KMS-11 (cell line): ENCODE results near the gene CNOT1.

Source experiments
- H2AFZ ChIP-seq: fragments of 200-600 bp; sonication (generic); 2 replicates; pipeline ENCODE4 v1.6.1; 2016; ENCODE audit warnings: antibody characterized with exemption, mixed run types, low read depth
- H3K27ac ChIP-seq: fragments of 200-600 bp; sonication (generic); 2 replicates; pipeline ENCODE4 v1.6.1; 2016; ENCODE audit warnings: mild to moderate bottlenecking, mixed run types
- H3K27me3 ChIP-seq: fragments of 200-600 bp; sonication (generic); 2 replicates; pipeline ENCODE4 v1.6.1; 2017; ENCODE audit warnings: mild to moderate bottlenecking, low read depth, mixed run types, moderate library complexity; ENCODE audit not compliant: insufficient read depth
- H3K36me3 ChIP-seq: fragments of 200-600 bp; sonication (generic); 2 replicates; pipeline ENCODE4 v1.6.1; 2017; ENCODE audit warnings: mild to moderate bottlenecking, mixed run types; ENCODE audit not compliant: insufficient read depth
- H3K4me1 ChIP-seq: fragments of 200-600 bp; sonication (generic); 2 replicates; pipeline ENCODE4 v1.6.1; 2016; ENCODE audit warnings: mild to moderate bottlenecking, low read depth, mixed run types; ENCODE audit not compliant: poor library complexity, severe bottlenecking
- H3K4me2 ChIP-seq: fragments of 200-600 bp; sonication (generic); 2 replicates; pipeline ENCODE4 v1.7.0; 2016; ENCODE audit warnings: mild to moderate bottlenecking, mixed run types
- H3K4me3 ChIP-seq: fragments of 200-600 bp; sonication (generic); IDR thresholded peaks from 2 replicates; pipeline ENCODE4 v1.6.1; 2017; ENCODE audit warnings: low read depth, low read length, mixed read lengths; ENCODE audit not compliant: insufficient read depth
- H3K79me2 ChIP-seq: fragments of 200-600 bp; sonication (generic); 2 replicates; pipeline ENCODE4 v1.6.1; 2016; ENCODE audit warnings: low read depth, mixed run types; ENCODE audit not compliant: insufficient read depth
- H3K9ac ChIP-seq: fragments of 200-600 bp; sonication (generic); 2 replicates; pipeline ENCODE4 v1.6.1; 2016; ENCODE audit warnings: mild to moderate bottlenecking, mixed run types
- H4K20me1 ChIP-seq: fragments of 200-600 bp; sonication (generic); 2 replicates; pipeline ENCODE4 v1.6.1; 2016; ENCODE audit warnings: mild to moderate bottlenecking, mixed run types; ENCODE audit not compliant: insufficient read depth
- TF ChIP-seq, protein P1 (sequence below): fragments of 200-600 bp; sonication (generic); conservative IDR thresholded peaks from 2 replicates; pipeline ENCODE4 v1.6.1; 2017; ENCODE audit warnings: low read depth, mild to moderate bottlenecking, antibody characterized with exemption, low read length, moderate library complexity, mixed read lengths

The CNOT1 gene

DNA sequence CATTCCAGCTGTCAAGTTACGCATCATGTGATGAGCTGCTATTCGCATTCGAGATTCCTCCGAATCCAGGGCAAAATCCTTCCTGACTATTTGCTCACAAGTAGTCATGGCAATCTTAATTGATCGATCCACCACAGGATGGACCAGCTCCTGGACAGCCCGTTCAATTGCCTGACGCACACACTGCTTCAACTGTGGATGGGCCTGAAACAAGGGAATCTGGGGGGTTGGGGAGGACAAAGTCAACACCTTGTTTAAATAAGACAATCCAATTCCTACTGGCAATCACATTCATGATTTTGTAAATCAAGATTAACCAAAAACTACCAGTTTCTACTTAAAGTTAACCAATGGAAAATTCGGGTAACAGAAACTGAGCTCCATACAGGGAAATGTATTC lies 85.9 kb downstream of the CNOT1 start:
- TF ChIP-seq, protein P1, sequence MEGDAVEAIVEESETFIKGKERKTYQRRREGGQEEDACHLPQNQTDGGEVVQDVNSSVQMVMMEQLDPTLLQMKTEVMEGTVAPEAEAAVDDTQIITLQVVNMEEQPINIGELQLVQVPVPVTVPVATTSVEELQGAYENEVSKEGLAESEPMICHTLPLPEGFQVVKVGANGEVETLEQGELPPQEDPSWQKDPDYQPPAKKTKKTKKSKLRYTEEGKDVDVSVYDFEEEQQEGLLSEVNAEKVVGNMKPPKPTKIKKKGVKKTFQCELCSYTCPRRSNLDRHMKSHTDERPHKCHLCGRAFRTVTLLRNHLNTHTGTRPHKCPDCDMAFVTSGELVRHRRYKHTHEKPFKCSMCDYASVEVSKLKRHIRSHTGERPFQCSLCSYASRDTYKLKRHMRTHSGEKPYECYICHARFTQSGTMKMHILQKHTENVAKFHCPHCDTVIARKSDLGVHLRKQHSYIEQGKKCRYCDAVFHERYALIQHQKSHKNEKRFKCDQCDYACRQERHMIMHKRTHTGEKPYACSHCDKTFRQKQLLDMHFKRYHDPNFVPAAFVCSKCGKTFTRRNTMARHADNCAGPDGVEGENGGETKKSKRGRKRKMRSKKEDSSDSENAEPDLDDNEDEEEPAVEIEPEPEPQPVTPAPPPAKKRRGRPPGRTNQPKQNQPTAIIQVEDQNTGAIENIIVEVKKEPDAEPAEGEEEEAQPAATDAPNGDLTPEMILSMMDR, result no peak
- no peaks in the 10 kb centered on the region for H3K79me2 ChIP-seq
- H2AFZ ChIP-seq, result no peak overlapping the region
- H3K36me3 ChIP-seq, result peaks cover 36% of the 10 kb centered on the region; the same call in 1 of the 2 replicates
- no peak overlapping the region for H3K4me2 ChIP-seq
- H3K4me3 ChIP-seq, result no peak overlapping the region
- no peak overlapping the region for H3K9ac ChIP-seq
- no peaks in the 10 kb centered on the region for H4K20me1 ChIP-seq
- H3K27ac ChIP-seq, result no peak overlapping the region
- no peaks in the 10 kb centered on the region for H3K4me1 ChIP-seq
- H3K27me3 ChIP-seq, result no peaks in the 10 kb centered on the region

DNA sequence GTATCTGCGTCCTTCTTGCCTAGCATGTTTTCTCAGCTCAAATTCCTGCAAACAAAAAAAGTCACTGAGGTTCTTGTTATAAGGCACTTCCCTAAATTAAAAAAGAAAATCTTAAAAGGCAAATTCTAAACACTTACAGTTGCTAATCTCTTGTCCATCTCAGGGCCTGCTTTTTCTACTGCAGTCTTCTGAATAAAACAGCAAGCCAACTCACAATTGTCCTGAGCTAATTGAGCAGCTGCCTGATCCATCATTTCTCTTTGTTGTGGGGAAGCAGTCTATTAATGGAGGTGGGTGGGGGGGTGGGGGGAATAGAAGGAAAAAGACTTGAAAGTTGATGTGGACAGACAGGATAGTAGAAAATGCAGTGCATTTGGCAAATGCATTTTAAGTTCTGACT lies 87.3 kb downstream of the CNOT1 start:
- no peak overlapping the region for H3K27ac ChIP-seq
- no peak overlapping the region for H2AFZ ChIP-seq

DNA sequence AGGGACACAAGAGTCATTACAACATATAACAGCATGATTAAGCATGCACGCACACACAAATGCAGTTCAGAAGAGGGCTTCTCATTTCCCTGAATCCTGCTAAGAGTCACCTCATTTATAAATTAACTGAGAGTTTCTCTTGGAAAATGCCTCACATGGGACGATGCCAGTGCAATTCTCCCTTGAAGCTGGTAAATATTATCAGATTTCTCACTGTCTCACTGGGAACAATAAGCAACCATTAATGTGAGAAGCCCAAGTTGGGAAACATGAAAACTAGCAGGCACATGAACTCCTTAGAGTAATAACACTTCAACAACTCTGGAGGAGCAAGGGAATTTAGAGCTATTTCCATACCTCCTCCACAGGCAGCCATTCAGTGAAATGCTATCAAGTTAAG lies 87.9 kb downstream of the CNOT1 start:
- H3K4me2 ChIP-seq, result no peak overlapping the region
- no peaks in the 10 kb centered on the region for H3K4me1 ChIP-seq
- H3K9ac ChIP-seq, result no peak overlapping the region
- no peak overlapping the region for H3K27ac ChIP-seq
- TF ChIP-seq, protein P1, result no peak
- no peaks in the 10 kb centered on the region for H3K79me2 ChIP-seq
- H3K4me3 ChIP-seq, result no peak overlapping the region
- peaks cover 40% of the 10 kb centered on the region; the same call in 1 of the 2 replicates for H3K36me3 ChIP-seq
- no peak overlapping the region for H2AFZ ChIP-seq
- H3K27me3 ChIP-seq, result no peaks in the 10 kb centered on the region
- no peaks in the 10 kb centered on the region for H4K20me1 ChIP-seq

More for the DNA sequence above, 87.3 kb downstream of the CNOT1 start:
- TF ChIP-seq, protein P1, result no peak
- no peaks in the 10 kb centered on the region for H4K20me1 ChIP-seq
- H3K27me3 ChIP-seq, result no peaks in the 10 kb centered on the region
- no peak overlapping the region for H3K4me3 ChIP-seq
- no peaks in the 10 kb centered on the region for H3K79me2 ChIP-seq
- H3K36me3 ChIP-seq, result peaks cover 40% of the 10 kb centered on the region; the same call in 1 of the 2 replicates
- no peaks in the 10 kb centered on the region for H3K4me1 ChIP-seq
- H3K9ac ChIP-seq, result no peak overlapping the region
- no peak overlapping the region for H3K4me2 ChIP-seq

DNA sequence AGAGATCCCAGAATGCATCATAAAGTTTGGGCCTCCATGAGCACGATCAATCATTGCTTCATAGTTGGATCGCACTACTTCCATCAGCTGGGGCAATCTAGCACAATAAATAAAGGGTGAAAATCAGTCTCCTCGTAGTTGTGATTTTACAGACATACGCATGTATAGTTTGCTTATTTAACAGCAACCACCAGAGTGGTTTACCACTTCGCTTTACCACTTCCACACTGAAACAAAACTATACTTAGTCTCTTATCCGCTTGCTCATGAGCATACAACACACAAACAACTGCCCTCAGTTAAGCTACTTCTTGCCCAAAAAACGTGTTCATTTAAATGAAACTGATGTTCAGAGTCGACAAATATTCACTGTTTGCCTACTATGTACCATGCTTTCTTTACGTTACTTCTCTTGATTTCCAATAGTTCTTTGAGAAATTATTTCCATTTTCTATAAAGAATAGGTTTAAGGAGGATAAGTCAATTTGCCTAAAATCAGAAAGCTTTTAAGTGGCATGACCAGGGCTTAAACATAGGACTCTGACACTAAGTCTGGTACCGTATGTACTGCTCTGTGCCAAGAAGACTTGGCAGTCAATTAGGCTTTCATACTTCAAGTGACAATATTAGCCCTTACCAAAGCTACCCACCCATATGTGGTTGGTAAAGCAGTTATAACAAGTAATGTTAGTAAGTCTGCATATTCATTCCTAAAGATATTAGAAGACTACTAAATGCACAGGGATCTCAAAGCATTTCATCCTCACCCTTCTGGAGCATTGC lies 92.3 kb downstream of the CNOT1 start:
- Histone ChIP-seq H3K9ac (no peak overlapping the region), H3K4me2 (no peak overlapping the region), H3K4me1 (no peaks in the 10 kb centered on the region), H2AFZ (no peak overlapping the region), H3K36me3 (peaks cover 39% of the 10 kb centered on the region; the same call in 1 of the 2 replicates), H4K20me1 (no peaks in the 10 kb centered on the region), H3K27ac (no peak overlapping the region), H3K4me3 (no peak overlapping the region), H3K27me3 (no peaks in the 10 kb centered on the region), H3K79me2 (no peaks in the 10 kb centered on the region)
- TF ChIP-seq, protein P1, result no peak
